Measurements from ENCODE around the gene SNAP29.
"Not testable (repeated sequence)": the region's sequence is repeated elsewhere in the genome, so short reads cannot be mapped to it uniquely, and the experiment has no call there.

Gene SNAP29

DNA sequence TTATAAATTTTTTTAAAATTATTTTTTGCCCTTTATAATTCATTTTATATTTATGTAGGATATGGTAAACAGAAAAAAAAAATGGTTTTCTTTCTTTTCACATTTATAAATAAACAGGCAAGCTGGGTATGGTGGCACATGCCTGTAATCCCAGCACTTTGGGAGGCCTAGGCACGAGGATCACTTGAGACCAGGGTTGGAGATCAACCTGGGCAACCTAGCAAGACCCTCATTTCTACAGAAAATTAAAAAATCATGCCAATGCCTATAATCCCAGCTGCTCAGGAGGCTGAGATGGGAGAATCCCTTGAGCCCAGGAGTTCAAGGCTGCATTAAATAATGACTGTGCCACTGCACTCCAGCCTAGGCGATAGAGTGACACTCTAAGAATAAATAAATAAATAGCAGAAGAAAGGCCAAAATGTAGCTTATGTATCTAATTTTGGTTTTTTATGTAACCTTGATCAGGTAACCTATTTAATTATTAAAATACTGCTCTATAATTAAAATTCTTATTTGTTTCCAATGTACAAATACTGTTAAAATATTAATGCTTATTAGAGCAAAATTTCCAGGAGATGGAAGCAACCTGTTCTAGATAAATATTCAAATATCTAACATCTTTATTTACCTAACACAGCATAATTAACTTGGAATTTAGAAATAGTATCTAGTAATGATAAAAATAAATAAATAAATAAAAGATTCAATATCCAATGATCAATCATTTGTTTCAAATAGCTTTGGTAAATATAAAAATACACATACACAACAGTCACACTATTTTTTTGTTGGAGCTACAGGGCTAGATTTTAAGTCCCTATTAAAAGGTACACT lies 21.6 kb upstream of the SNAP29 start:
- Histone ChIP-seq H3K4me1 (ENCODE audit: control insufficient read depth, insufficient read depth, low read length) (peaks cover 8% of the 10 kb centered on the region), H3K9ac (ENCODE audit: low read depth, low read length) (no peak overlapping the region), H3K27me3 (ENCODE audit: control insufficient read depth, insufficient read depth, low read length) (no peaks in the 10 kb centered on the region), H3K4me3 (ENCODE audit: low read depth, low read length) (no peak overlapping the region), H3K36me3 (ENCODE audit: control insufficient read depth, insufficient read depth, low read length) (peaks cover 6% of the 10 kb centered on the region), H3K27ac (ENCODE audit: low read depth, low read length) (no peak overlapping the region), H3K9me3 (ENCODE audit: control insufficient read depth, insufficient read depth, low read length) (no peaks in the 10 kb centered on the region)

- H3K4me3 ChIP-seq (ENCODE audit: low read depth, low read length); H3K27me3 ChIP-seq (ENCODE audit: control insufficient read depth, insufficient read depth, low read length); H3K36me3 ChIP-seq (ENCODE audit: control insufficient read depth, insufficient read depth, low read length); H3K9ac ChIP-seq (ENCODE audit: low read depth, low read length); H3K27ac ChIP-seq (ENCODE audit: low read depth, low read length); H3K4me1 ChIP-seq (ENCODE audit: control insufficient read depth, insufficient read depth, low read length); H3K9me3 ChIP-seq (ENCODE audit: control insufficient read depth, insufficient read depth, low read length): not testable (repeated sequence)
Observed at GRCh38 chr22:20839354-20839753, 19.5 kb upstream of the SNAP29 start.

DNA sequence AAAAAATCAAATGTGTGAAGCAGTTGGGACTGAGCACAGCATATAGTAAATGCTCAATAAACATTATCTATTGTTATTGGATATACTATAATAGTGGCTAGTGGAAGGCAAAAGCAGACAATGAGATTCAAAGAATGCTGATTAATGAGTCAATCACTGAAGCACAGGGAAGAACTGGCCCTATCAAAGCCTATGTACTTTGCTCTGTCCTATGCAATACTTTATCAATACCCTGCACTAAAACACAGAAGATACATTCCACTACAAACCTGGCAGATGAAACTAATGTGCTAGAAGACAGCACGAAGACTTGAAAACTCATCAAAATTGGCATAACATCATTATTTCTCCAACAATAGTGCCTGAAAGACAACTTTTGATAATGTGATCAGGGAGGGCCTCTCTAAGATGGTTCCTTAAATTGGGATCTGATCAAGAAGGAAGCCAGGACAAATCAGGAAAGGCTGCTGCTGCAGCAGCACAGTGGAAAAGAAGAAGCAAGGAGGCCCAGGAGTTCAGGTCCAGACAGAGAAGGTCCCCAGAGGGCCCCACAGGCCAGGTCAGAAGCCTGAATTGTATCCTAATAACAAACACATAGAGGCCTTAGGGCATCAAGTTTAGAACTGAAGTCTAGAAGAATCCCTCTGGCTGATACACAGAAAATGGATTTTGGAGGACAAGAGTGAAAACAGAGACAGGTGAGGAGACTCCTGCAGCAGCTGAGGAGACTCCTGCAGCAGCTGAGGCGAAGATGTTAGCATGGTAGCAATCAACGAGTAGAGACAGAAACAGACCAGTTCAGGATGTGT lies 18.8 kb upstream of the SNAP29 start:
- Histone ChIP-seq H3K4me3 (ENCODE audit: low read depth, low read length) (no peak overlapping the region), H3K27ac (ENCODE audit: low read depth, low read length) (peak overlapping the region; percentile 9), H3K9ac (ENCODE audit: low read depth, low read length) (no peak overlapping the region), H3K4me1 (ENCODE audit: control insufficient read depth, insufficient read depth, low read length) (peaks cover 12% of the 10 kb centered on the region), H3K27me3 (ENCODE audit: control insufficient read depth, insufficient read depth, low read length) (no peaks in the 10 kb centered on the region), H3K9me3 (ENCODE audit: control insufficient read depth, insufficient read depth, low read length) (no peaks in the 10 kb centered on the region), H3K36me3 (ENCODE audit: control insufficient read depth, insufficient read depth, low read length) (no peaks in the 10 kb centered on the region)

DNA sequence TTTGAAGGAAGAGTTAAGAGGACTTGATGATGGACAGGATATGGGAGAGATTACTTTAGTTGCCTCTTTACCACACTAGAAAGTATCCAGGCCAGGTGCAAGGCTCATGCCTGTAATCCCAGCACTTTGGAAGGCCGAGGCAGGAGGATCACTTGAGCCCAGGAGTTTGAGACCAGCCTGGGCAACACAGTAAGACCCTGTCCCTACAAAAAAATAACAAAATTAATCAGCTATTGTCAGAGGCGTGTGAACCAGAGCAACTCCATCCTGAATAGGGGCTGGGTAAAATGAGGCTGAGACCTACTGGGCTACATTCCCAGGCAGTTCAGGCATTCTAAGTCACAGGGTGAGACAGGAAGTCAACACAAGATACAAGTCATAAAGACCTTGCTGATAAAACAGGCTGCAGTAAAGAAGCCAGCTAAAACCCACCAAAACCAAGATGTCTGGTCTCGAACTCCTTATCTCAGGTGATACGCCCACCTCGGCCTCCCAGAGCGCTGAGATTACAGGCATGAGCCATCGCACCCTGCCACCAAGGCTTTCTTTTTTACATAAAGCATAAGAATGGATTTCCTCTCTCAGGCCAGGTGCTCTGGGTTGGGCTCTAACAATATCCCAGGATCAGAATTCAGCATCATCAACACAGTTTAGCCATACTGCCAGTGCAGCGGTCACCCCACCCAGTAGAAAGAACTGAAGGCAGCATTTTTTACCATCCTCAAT lies 18.0 kb upstream of the SNAP29 start:
- Histone ChIP-seq H3K4me3 (ENCODE audit: low read depth, low read length) (no peak overlapping the region), H3K9ac (ENCODE audit: low read depth, low read length) (no peak overlapping the region), H3K27ac (ENCODE audit: low read depth, low read length) (peak overlapping the region; percentile 37), H3K9me3 (ENCODE audit: control insufficient read depth, insufficient read depth, low read length) (no peaks in the 10 kb centered on the region), H3K4me1 (ENCODE audit: control insufficient read depth, insufficient read depth, low read length) (peaks cover 18% of the 10 kb centered on the region), H3K27me3 (ENCODE audit: control insufficient read depth, insufficient read depth, low read length) (no peaks in the 10 kb centered on the region), H3K36me3 (ENCODE audit: control insufficient read depth, insufficient read depth, low read length) (no peaks in the 10 kb centered on the region)

DNA sequence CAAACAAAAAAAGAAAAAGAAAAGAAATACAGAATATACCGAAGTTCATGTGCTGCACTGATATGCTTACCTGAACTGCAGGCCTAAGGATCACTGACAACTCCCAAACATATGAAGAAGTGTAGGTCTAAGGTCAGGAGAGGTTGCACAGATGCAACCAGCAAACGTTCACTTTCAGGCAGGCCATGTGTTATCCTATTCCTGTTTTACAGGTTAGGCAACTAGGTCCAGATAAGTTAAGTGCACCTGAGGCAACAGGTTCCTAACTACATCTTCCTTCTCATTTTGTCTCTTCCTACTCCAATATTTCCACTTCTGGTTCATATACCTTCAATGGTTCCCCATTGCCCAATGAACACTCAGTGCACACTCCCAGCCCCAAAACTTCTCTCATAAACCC lies 15.3 kb upstream of the SNAP29 start:
- peaks cover 18% of the 10 kb centered on the region for H3K4me1 ChIP-seq (ENCODE audit: control insufficient read depth, insufficient read depth, low read length)

DNA sequence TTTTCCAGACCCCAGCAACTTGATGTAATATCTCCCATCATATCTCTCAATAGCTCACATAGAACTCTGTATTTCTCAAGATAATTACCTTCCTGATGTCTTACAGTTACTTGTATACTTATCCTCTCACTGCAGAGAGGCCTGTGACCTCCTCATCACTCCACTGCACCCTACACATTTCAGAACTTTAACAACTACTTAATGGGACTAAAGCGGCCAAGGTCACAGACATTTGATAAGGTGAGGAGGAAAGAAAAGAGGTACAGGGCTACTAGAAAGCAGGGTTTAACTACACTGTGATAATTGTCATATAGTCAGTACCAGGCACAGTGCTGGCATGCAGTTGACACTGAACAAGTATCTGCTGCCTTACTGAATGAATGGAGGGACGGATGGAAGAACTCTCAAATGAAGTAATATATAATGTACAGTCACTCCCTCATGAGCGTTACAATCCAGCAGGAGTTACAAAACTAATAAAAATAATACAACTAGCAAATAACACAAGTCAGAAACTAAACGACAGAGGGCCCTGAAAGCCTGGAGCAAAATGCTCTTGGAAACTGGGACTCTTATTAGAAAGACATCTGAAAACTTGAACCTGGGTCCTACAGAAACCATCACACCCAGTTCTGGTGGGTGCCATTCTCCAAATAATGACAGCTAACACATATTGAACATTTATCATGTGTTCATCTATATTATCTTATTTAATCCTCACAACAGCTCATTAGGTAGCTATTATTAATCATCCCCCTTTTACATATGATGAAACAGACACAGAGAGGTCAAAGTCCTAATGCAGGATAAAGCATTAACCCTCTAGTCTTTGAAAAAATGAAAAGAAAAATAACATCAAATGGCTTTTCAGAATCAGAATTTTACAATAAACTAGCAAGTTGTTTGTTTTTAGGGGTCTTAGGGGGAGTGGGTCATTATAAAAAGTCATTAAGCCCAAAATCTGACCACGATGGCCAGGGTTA lies 14.5 kb upstream of the SNAP29 start:
- H3K27ac ChIP-seq (ENCODE audit: low read depth, low read length): no peak overlapping the region

More for the DNA sequence above, 15.3 kb upstream of the SNAP29 start:
- no peak overlapping the region for H3K4me3 ChIP-seq (ENCODE audit: low read depth, low read length)
- no peaks in the 10 kb centered on the region for H3K27me3 ChIP-seq (ENCODE audit: control insufficient read depth, insufficient read depth, low read length)
- H3K27ac ChIP-seq (ENCODE audit: low read depth, low read length): no peak overlapping the region
- H3K36me3 ChIP-seq (ENCODE audit: control insufficient read depth, insufficient read depth, low read length): no peaks in the 10 kb centered on the region
- H3K9ac ChIP-seq (ENCODE audit: low read depth, low read length): no peak overlapping the region
- H3K9me3 ChIP-seq (ENCODE audit: control insufficient read depth, insufficient read depth, low read length): no peaks in the 10 kb centered on the region

GRCh38 chr22:20847318-20847822 lies 11.4 kb upstream of the SNAP29 start:
- Histone ChIP-seq H3K27me3 (ENCODE audit: control insufficient read depth, insufficient read depth, low read length) (no peaks in the 10 kb centered on the region), H3K4me3 (ENCODE audit: low read depth, low read length) (no peak overlapping the region), H3K9me3 (ENCODE audit: control insufficient read depth, insufficient read depth, low read length) (no peaks in the 10 kb centered on the region), H3K9ac (ENCODE audit: low read depth, low read length) (no peak overlapping the region), H3K27ac (ENCODE audit: low read depth, low read length) (no peak overlapping the region), H3K4me1 (ENCODE audit: control insufficient read depth, insufficient read depth, low read length) (peaks cover 13% of the 10 kb centered on the region), H3K36me3 (ENCODE audit: control insufficient read depth, insufficient read depth, low read length) (no peaks in the 10 kb centered on the region)

More for the DNA sequence above, 14.5 kb upstream of the SNAP29 start:
- Histone ChIP-seq H3K9ac (ENCODE audit: low read depth, low read length) (no peak overlapping the region), H3K4me1 (ENCODE audit: control insufficient read depth, insufficient read depth, low read length) (peaks cover 18% of the 10 kb centered on the region), H3K4me3 (ENCODE audit: low read depth, low read length) (no peak overlapping the region), H3K36me3 (ENCODE audit: control insufficient read depth, insufficient read depth, low read length) (no peaks in the 10 kb centered on the region), H3K27me3 (ENCODE audit: control insufficient read depth, insufficient read depth, low read length) (no peaks in the 10 kb centered on the region), H3K9me3 (ENCODE audit: control insufficient read depth, insufficient read depth, low read length) (no peaks in the 10 kb centered on the region)

DNA sequence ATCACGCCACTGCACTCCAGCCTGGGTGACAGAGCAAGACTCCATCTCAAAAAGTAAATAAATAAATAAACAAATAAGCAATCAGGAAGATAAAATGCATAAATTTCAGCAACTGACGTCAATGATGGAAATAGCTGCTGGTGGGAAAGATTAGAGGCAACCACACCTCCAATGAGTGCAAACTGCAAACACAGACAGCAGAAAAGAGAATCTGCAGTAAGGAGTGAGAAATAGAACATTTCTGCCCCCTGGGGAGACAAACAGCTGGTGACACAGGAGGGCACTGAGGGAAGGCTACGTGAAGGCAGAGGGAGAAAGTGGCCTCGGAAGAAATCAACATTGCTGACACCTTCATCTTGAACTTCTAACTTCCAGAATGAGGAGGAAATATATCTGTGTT lies 6.7 kb upstream of the SNAP29 start:
- no peaks in the 10 kb centered on the region for H3K36me3 ChIP-seq (ENCODE audit: control insufficient read depth, insufficient read depth, low read length)
- H3K9ac ChIP-seq (ENCODE audit: low read depth, low read length): no peak overlapping the region
- H3K4me3 ChIP-seq (ENCODE audit: low read depth, low read length): no peak overlapping the region

DNA sequence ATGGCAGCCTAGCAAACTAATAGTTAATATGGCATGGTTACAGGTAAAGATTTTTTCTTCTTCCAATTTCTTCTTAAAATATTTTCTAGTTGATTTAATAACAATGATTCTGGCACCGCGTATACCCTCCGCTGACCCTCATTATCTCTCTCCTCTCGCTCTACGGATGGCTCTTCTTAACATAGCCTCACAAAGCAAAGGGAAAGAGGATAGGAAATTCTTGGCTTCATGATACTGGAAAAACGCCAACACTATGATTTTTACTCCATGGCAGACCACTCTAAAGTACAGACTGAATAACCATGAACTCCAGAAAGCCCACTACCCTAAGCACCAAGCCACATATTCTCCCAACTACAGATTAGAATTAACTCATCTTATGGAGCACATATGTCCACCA lies 6.3 kb upstream of the SNAP29 start:
- Histone ChIP-seq H3K27ac (ENCODE audit: low read depth, low read length) (no peak overlapping the region), H3K9ac (ENCODE audit: low read depth, low read length) (no peak overlapping the region), H3K27me3 (ENCODE audit: control insufficient read depth, insufficient read depth, low read length) (no peaks in the 10 kb centered on the region), H3K9me3 (ENCODE audit: control insufficient read depth, insufficient read depth, low read length) (no peaks in the 10 kb centered on the region), H3K4me3 (ENCODE audit: low read depth, low read length) (no peak overlapping the region), H3K4me1 (ENCODE audit: control insufficient read depth, insufficient read depth, low read length) (peaks cover 23% of the 10 kb centered on the region; the same call in 1 of the 2 replicates), H3K36me3 (ENCODE audit: control insufficient read depth, insufficient read depth, low read length) (no peaks in the 10 kb centered on the region)

More for the DNA sequence above, 6.7 kb upstream of the SNAP29 start:
- Histone ChIP-seq H3K9me3 (ENCODE audit: control insufficient read depth, insufficient read depth, low read length) (no peaks in the 10 kb centered on the region), H3K27ac (ENCODE audit: low read depth, low read length) (no peak overlapping the region), H3K4me1 (ENCODE audit: control insufficient read depth, insufficient read depth, low read length) (peaks cover 18% of the 10 kb centered on the region; the same call in 1 of the 2 replicates), H3K27me3 (ENCODE audit: control insufficient read depth, insufficient read depth, low read length) (no peaks in the 10 kb centered on the region)

GRCh38 chr22:20853236-20853660 lies 5.6 kb upstream of the SNAP29 start:
- Histone ChIP-seq H3K27ac (ENCODE audit: low read depth, low read length) (no peak overlapping the region), H3K9me3 (ENCODE audit: control insufficient read depth, insufficient read depth, low read length) (no peaks in the 10 kb centered on the region), H3K9ac (ENCODE audit: low read depth, low read length) (no peak overlapping the region), H3K4me1 (ENCODE audit: control insufficient read depth, insufficient read depth, low read length) (peaks cover 25% of the 10 kb centered on the region; the same call in 1 of the 2 replicates), H3K27me3 (ENCODE audit: control insufficient read depth, insufficient read depth, low read length) (no peaks in the 10 kb centered on the region), H3K4me3 (ENCODE audit: low read depth, low read length) (no peak overlapping the region), H3K36me3 (ENCODE audit: control insufficient read depth, insufficient read depth, low read length) (no peaks in the 10 kb centered on the region)

Measured in HUES48 (cell line).